Measurements from ENCODE around the gene TMEM255B.

TMEM255B gene

DNA sequence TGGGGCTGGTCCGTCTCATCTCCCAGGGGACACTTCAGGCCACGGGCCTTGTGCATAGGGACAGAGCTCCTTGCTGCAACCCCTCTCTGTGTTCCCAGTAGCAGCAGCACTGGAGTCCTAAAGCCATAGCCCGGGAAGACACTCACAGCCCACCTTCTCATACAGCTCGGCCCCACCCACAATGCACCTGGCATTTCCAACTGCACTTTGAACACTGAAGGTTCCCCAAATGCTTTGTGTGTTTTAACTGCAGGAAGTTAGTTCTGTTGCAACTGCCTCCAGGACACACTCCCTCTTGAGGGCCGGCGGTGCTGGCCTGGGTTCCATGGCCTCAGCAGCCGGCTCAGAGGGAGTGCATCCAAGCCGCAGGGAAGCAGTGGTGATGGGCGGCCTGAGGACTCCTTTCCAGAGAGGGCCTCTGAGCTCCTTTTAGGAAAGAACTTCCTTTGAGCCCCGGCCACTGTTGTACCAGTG, 22.7 kb upstream of the TMEM255B start:
- TF ChIP-seq, protein P1, sequence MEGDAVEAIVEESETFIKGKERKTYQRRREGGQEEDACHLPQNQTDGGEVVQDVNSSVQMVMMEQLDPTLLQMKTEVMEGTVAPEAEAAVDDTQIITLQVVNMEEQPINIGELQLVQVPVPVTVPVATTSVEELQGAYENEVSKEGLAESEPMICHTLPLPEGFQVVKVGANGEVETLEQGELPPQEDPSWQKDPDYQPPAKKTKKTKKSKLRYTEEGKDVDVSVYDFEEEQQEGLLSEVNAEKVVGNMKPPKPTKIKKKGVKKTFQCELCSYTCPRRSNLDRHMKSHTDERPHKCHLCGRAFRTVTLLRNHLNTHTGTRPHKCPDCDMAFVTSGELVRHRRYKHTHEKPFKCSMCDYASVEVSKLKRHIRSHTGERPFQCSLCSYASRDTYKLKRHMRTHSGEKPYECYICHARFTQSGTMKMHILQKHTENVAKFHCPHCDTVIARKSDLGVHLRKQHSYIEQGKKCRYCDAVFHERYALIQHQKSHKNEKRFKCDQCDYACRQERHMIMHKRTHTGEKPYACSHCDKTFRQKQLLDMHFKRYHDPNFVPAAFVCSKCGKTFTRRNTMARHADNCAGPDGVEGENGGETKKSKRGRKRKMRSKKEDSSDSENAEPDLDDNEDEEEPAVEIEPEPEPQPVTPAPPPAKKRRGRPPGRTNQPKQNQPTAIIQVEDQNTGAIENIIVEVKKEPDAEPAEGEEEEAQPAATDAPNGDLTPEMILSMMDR (IDR thresholded peaks at IDR 0.05; ENCODE audit: control extremely low read depth, extremely low read depth, low read depth, missing control alignments), result no peak
- DNase-seq (ENCODE audit: extremely low spot score), result no peak
- ChIA-PET POLR2A (no interaction called here), CTCF (interaction anchor here (0.7 kb wide), 1 partner anchor 105 kb away, joined by 3 read pairs; no protein-coding TSS in a partner anchor)

DNA sequence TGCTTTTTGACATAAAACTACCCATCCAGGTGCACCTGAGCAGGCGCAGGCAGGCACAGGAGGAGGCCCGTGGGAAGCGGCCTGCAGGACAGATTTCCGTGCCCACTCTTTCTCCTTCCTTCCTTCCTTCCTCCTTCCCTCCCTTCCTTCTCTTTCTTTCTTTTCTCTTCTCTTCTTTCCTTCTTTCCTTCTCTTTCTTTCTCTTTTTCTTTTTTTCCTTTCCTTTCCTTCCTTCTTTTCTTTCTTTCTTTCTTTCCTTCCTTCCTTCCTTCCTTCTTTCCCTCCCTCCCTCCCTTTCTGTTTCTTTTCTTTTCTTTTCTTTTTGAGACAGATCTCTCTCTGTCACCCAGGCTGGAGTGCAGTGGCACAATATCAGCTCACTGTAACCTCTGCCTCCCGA, 21.2 kb upstream of the TMEM255B start:
- POLR2A ChIA-PET, result no interaction called here
- TF ChIP-seq, protein P1 (IDR thresholded peaks at IDR 0.05; ENCODE audit: control extremely low read depth, extremely low read depth, low read depth, missing control alignments), result no peak
- CTCF ChIA-PET, result no interaction called here
- no peak for DNase-seq (ENCODE audit: extremely low spot score)

DNA sequence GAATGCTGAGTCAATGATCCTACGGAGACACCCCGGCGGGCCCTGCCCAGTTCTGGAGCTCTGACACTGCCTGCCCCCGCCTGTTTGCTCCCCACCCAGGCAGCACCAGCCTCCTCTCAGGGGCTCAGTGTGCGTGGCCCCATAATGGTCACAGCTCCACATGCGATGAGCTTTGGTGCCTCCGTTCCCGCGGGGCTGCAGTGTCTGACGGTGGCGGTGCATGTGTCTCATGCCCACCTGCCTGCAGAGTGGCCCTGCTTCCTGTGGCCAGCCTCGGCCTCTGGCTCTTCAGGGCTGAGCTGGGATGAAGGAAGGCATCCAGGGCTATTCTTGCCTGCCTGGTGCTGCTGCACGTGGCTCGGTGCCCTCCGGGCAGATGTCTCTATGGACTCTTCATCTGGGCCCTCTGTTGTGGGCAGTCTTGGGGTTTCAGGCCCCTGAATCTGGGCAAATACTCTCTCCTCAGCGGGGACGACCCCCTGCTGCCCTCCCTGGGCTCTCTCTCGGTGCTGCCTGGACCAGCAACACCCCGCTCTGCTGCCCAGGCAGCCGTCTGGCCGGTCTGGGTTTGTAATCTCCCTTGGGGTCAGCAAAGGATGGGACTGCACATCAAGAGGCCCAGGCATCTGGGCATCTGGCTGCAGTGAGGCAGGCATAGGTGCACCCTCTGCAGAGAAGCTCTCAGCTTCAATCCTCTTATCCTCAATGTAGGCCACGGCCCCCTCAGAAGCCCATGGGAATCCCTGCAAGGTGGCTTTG, 19.3 kb upstream of the TMEM255B start:
- TF ChIP-seq, protein P1 (IDR thresholded peaks at IDR 0.05; ENCODE audit: control extremely low read depth, extremely low read depth, low read depth, missing control alignments), result no peak
- ChIA-PET POLR2A (no interaction called here), CTCF (interaction anchor here (1.1 kb wide), 1 partner anchor 13 kb away, joined by 3 read pairs; no protein-coding TSS in a partner anchor)
- DNase-seq (ENCODE audit: extremely low spot score), result no peak

DNA sequence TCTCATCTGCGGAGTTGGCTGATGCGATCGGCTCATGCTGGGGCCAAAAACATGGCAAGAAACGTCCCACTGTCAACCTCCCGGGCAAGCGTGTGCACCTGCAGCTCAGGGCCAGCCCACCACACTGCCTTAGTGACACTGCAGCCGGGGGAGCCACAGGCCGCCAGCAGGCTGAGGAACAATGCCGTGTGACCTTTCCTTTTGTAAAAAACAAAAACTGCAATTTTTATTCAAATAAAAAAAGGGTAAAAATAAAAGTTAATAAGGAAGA, 18.8 kb upstream of the TMEM255B start:
- CTCF ChIA-PET, result interaction anchor here (1.1 kb wide), 1 partner anchor 13 kb away, joined by 3 read pairs; no protein-coding TSS in a partner anchor
- TF ChIP-seq, protein P1 (IDR thresholded peaks at IDR 0.05; ENCODE audit: control extremely low read depth, extremely low read depth, low read depth, missing control alignments), result no peak
- no peak for DNase-seq (ENCODE audit: extremely low spot score)
- POLR2A ChIA-PET, result no interaction called here

DNA sequence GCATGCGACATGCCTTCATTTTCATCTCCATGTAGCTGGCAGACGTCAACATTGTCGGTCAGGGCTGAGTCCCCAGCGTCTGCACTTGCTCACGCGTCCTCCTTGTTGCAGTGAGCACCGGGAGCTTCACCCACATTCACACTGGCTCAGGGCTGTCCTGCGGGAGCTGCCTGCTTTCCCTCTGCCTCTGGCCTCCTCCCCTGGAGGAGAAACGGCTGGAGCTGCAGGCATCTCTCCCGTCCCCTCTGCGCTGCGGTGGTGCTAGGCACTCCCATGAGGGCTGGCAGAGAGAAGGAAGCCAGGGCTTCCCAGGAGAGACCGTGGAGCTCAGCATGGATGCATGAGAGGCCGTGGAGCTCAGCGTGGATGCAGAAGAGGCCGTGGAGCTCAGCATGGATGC, 18.4 kb upstream of the TMEM255B start:
- no peak for DNase-seq (ENCODE audit: extremely low spot score)
- POLR2A ChIA-PET, result no interaction called here
- TF ChIP-seq, protein P1 (IDR thresholded peaks at IDR 0.05; ENCODE audit: control extremely low read depth, extremely low read depth, low read depth, missing control alignments), result no peak
- CTCF ChIA-PET, result interaction anchor here (1.1 kb wide), 1 partner anchor 12 kb away, joined by 3 read pairs; no protein-coding TSS in a partner anchor

- DNase-seq (ENCODE audit: extremely low spot score), result no peak
- POLR2A ChIA-PET, result no interaction called here
- CTCF ChIA-PET, result no interaction called here
- TF ChIP-seq, protein P1 (IDR thresholded peaks at IDR 0.05; ENCODE audit: control extremely low read depth, extremely low read depth, low read depth, missing control alignments), result no peak
These were observed 17.8 kb upstream of the TMEM255B start for GRCh38 chr13:113741191-113741668.
